Measurements from ENCODE around the gene ABHD5. TPM values are rescaled to one million over a fixed set of nuclear protein-coding genes. Genes with fewer than 3 reads are reported as not detected.

The ABHD5 gene
- 17.5 TPM for total RNA-seq (ENCODE audit: unreplicated experiment)
- long read RNA-seq, full-length matches to known transcripts, result 11 of 11 reads
- long read RNA-seq, partial matches to known transcripts, result 0 of 11 reads
- long read RNA-seq, other reads (novel, unspliced or antisense), result 0 of 11 reads

GRCh38 chr3:43690400-43691119, at the start of gene ABHD5:
Gene ABHD5 (plus strand): TSS chr3:43690938. CDS start chr3:43690993, 55 bp downstream.
- peak; percentile 54 for TF ChIP-seq CTCF (IDR thresholded peaks at IDR 0.05; ENCODE audit: unreplicated experiment)
- Mint-ChIP-seq H3K27ac (ENCODE audit: unreplicated experiment) (peak within 1 kb of the TSS; percentile 13), H3K9me3 (ENCODE audit: unreplicated experiment) (no peaks in the 10 kb centered on the region), H3K4me3 (ENCODE audit: unreplicated experiment) (peak within 1 kb of the TSS; percentile 94), H3K4me1 (ENCODE audit: unreplicated experiment) (peaks cover 16% of the 10 kb centered on the region), H3K36me3 (ENCODE audit: low read depth, unreplicated experiment) (no peaks in the 10 kb centered on the region), H3K27me3 (ENCODE audit: unreplicated experiment) (peaks cover 3% of the 10 kb centered on the region)
- peak; percentile 91 for DNase-seq (ENCODE audit: low spot score)

- H3K4me3 Mint-ChIP-seq (ENCODE audit: unreplicated experiment), result no peak overlapping the region
Measured at GRCh38 chr3:43641306-43642114, 49.2 kb upstream of the ABHD5 start.

GRCh38 chr3:43644443-43644842, 46.3 kb upstream of the ABHD5 start:
- H3K27me3 Mint-ChIP-seq (ENCODE audit: unreplicated experiment), result no peaks in the 10 kb centered on the region
- H3K4me3 Mint-ChIP-seq (ENCODE audit: unreplicated experiment), result no peak overlapping the region
- H3K36me3 Mint-ChIP-seq (ENCODE audit: low read depth, unreplicated experiment), result no peaks in the 10 kb centered on the region
- no peaks in the 10 kb centered on the region for H3K9me3 Mint-ChIP-seq (ENCODE audit: unreplicated experiment)
- no peak overlapping the region for H3K27ac Mint-ChIP-seq (ENCODE audit: unreplicated experiment)
- H3K4me1 Mint-ChIP-seq (ENCODE audit: unreplicated experiment), result no peaks in the 10 kb centered on the region
- no peak for TF ChIP-seq CTCF (IDR thresholded peaks at IDR 0.05; ENCODE audit: unreplicated experiment)
- DNase-seq (ENCODE audit: low spot score), result no peak

More at GRCh38 chr3:43641306-43642114, 49.2 kb upstream of the ABHD5 start:
- Mint-ChIP-seq H3K36me3 (ENCODE audit: low read depth, unreplicated experiment) (no peaks in the 10 kb centered on the region), H3K27me3 (ENCODE audit: unreplicated experiment) (no peaks in the 10 kb centered on the region), H3K9me3 (ENCODE audit: unreplicated experiment) (no peaks in the 10 kb centered on the region), H3K27ac (ENCODE audit: unreplicated experiment) (no peak overlapping the region), H3K4me1 (ENCODE audit: unreplicated experiment) (peaks cover 5% of the 10 kb centered on the region)
- no peak for DNase-seq (ENCODE audit: low spot score)
- no peak for TF ChIP-seq CTCF (IDR thresholded peaks at IDR 0.05; ENCODE audit: unreplicated experiment)

- no peak overlapping the region for H3K27ac Mint-ChIP-seq (ENCODE audit: unreplicated experiment)
- no peaks in the 10 kb centered on the region for H3K27me3 Mint-ChIP-seq (ENCODE audit: unreplicated experiment)
- TF ChIP-seq CTCF (IDR thresholded peaks at IDR 0.05; ENCODE audit: unreplicated experiment), result no peak
- no peaks in the 10 kb centered on the region for H3K36me3 Mint-ChIP-seq (ENCODE audit: low read depth, unreplicated experiment)
- H3K4me1 Mint-ChIP-seq (ENCODE audit: unreplicated experiment), result no peaks in the 10 kb centered on the region
- DNase-seq (ENCODE audit: low spot score), result no peak
- no peaks in the 10 kb centered on the region for H3K9me3 Mint-ChIP-seq (ENCODE audit: unreplicated experiment)
- H3K4me3 Mint-ChIP-seq (ENCODE audit: unreplicated experiment), result no peak overlapping the region
Measured at GRCh38 chr3:43647331-43648166, 43.2 kb upstream of the ABHD5 start.

All from endothelial cell (in vitro differentiated cells).